Activated naive CD8-positive, alpha-beta T cell treated with anti-CD3 and anti-CD28 coated beads, Interleukin-2, amount 10 ng/mL, durations not matched to agents 7 days and 5 days (primary cell): ENCODE results near the gene SRPK2. TPM values are rescaled to one million over a fixed set of nuclear protein-coding genes. Genes with fewer than 3 reads are reported as not detected.

ENCODE experiments used
- ATAC-seq: fragments of 150-1000 bp; cut with Tn5 transposase; one replicate; pipeline ENCODE4 v1.10.0; 2021; ENCODE audit warnings: low read depth, moderate library complexity
- POLR2A ChIA-PET: fragments of 350-600 bp; sonication (Branson Sonifier 250); formaldehyde crosslinking; loops from one replicate; lab custom pipeline; 2021; ENCODE audit warnings: antibody characterized with exemption; lab: Charles Lee
- DNase-seq: peaks from one replicate; pipeline ENCODE4 v3.0.0; 2021
- H3K27ac Mint-ChIP-seq: one replicate; pipeline ENCODE4 v1.8.0; 2022; ENCODE audit warnings: mild to moderate bottlenecking, mixed read lengths
- H3K27me3 Mint-ChIP-seq: one replicate; pipeline ENCODE4 v1.8.0; 2022; ENCODE audit warnings: mild to moderate bottlenecking, moderate library complexity, mixed read lengths
- H3K36me3 Mint-ChIP-seq: one replicate; pipeline ENCODE4 v1.8.0; 2021; ENCODE audit warnings: mild to moderate bottlenecking, mixed read lengths
- H3K4me1 Mint-ChIP-seq: one replicate; pipeline ENCODE4 v1.8.0; 2021; ENCODE audit warnings: mixed read lengths
- H3K4me3 Mint-ChIP-seq: one replicate; pipeline ENCODE4 v1.8.0; 2022; ENCODE audit warnings: mild to moderate bottlenecking, moderate library complexity, mixed read lengths
- H3K9me3 Mint-ChIP-seq: one replicate; pipeline ENCODE4 v1.8.0; 2021; ENCODE audit warnings: mixed read lengths
- total RNA-seq, 2 experiments: library from RNA; stranded (reverse); gene quantifications; one replicate each; pipeline ENCODE4 v1.2.3, GENCODE V29; 2021

The SRPK2 gene
- total RNA-seq, 2 experiments from 2014 or later, result 38.5 to 41.0 TPM

DNA sequence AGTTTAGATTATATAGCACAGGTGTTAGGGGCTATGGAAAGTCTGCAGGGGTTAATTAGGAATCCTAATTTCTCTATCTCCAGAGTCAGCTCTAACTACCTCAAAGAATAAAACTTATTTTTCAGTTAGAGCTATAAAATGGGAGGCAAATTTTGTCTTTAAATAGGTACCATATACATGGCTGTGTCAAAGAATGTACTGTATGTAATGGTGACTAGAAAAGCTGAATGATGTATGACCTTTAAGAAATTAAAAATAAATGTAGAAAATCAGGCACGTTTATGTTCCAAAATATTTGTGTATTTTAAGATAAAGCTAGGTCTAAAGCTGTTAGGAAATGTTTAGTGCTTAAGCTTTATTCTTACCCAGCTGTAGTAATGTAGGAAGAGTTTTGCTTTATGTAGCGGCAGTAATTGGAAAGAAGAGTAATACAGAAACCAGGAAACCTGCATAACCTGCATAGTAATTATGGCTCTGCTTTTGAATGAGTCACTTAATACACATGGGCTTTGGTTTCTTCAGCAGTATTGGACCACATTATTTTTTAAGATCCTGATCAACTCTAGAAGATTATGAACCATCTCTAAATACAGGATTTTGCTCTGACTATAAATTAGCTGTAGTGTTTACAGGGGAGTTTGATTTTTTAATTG is 289.7 kb downstream of the SRPK2 start:
- POLR2A ChIA-PET, result interaction anchor here (2.5 kb wide), 1 partner anchor 85 kb away, joined by 9 read pairs; the partner anchor contains the start of gene KMT2E
- DNase-seq, result no peak
- Mint-ChIP-seq H3K27me3 (no peaks in the 10 kb centered on the region), H3K4me1 (peaks cover 29% of the 10 kb centered on the region), H3K9me3 (no peaks in the 10 kb centered on the region), H3K27ac (peak overlapping the region; percentile 37), H3K4me3 (no peak overlapping the region), H3K36me3 (peaks cover 35% of the 10 kb centered on the region)
- ATAC-seq, result peak; percentile 76

DNA sequence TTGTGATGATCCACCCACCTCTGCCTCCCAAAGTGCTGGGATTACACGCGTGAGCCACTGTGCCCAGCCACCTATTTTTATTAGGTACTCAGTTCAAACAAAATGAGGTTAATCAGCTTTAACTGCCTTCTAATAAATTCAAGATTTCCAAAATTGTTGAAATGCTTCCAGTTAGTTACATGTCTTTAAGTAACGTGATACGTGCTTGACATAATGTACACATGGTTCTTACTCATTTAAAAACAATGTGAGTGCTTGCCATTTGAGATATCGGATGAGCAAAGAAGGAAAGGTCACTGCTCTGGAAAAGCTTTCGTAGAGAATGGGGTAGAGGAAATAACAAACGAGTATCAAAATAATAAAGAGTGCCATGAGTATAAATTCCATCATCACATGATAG is 291.1 kb downstream of the SRPK2 start:
- Mint-ChIP-seq H3K9me3 (no peaks in the 10 kb centered on the region), H3K27me3 (no peaks in the 10 kb centered on the region), H3K4me1 (peaks cover 23% of the 10 kb centered on the region), H3K27ac (no peak overlapping the region), H3K36me3 (peaks cover 34% of the 10 kb centered on the region), H3K4me3 (no peak overlapping the region)
- POLR2A ChIA-PET, result no interaction called here
- DNase-seq (no peak), ATAC-seq (no peak)

DNA sequence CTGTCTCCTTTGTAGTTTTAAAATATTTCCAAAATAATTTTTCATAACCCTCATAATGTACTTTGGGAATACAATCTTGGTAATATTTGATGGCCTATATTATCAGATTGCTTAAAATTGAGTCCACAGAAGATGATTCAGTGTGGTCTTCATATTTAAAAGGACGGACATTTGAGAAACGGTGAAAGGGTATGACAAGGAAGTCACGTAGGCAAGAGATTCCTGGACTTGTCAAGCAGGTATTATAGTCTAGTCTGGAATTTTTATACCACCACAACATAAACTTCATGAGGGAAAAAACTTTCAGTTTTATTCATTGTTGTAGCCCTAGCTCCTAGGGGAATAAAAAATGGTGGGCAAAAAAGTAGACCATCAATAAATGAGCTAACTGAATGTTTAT is 292.4 kb downstream of the SRPK2 start:
- Mint-ChIP-seq H3K9me3 (no peaks in the 10 kb centered on the region), H3K27ac (no peak overlapping the region), H3K27me3 (no peaks in the 10 kb centered on the region), H3K4me1 (peaks cover 23% of the 10 kb centered on the region), H3K4me3 (no peak overlapping the region), H3K36me3 (peaks cover 38% of the 10 kb centered on the region)
- POLR2A ChIA-PET, result no interaction called here
- ATAC-seq (no peak), DNase-seq (no peak)

DNA sequence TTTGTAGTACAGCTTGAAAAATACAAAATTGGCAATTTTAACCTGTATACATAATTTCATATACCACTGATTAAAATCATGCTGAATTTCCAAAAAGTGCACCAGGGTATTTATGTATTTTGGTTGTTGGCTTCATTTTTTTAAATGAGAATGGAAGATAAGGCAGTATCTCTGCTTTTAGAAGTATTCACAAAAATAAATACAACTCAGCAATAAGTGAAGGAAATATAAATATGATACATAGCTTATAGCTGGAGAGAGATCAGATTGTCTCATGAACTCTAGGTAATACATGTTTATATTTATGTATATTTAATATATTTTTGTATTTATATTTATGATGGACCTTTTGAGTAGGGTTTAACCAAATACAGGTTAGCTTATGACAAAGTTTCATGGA is 293.8 kb downstream of the SRPK2 start:
- Mint-ChIP-seq H3K36me3 (peaks cover 38% of the 10 kb centered on the region), H3K27me3 (no peaks in the 10 kb centered on the region), H3K27ac (no peak overlapping the region), H3K4me1 (peaks cover 15% of the 10 kb centered on the region), H3K4me3 (no peak overlapping the region), H3K9me3 (no peaks in the 10 kb centered on the region)
- DNase-seq, result no peak
- no peak for ATAC-seq
- POLR2A ChIA-PET, result no interaction called here

DNA sequence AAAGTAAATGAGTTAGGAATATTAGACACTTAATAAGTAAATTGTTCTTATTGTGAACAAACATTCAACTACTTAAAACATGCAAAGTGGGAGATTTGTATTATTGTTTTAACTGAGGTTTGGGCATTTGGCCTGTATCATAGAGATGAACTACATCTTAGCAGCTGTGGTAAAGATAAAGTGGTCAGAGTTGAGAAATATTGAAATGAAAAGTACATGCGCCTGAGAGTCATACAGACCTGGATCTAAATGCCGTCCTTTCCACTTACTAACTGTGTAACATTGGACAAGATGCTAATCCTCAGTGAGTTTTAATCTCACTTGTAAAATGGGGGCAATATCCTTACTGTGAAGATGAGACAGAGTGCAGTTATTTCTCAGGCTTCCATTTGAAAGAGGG is 300.3 kb downstream of the SRPK2 start:
- no peaks in the 10 kb centered on the region for H3K9me3 Mint-ChIP-seq
- POLR2A ChIA-PET, result no interaction called here
- H3K4me3 Mint-ChIP-seq, result no peak overlapping the region
- H3K27ac Mint-ChIP-seq, result no peak overlapping the region
- H3K27me3 Mint-ChIP-seq, result no peaks in the 10 kb centered on the region
- DNase-seq, result no peak
- peaks cover 6% of the 10 kb centered on the region for H3K4me1 Mint-ChIP-seq
- no peak for ATAC-seq
- peaks cover 33% of the 10 kb centered on the region for H3K36me3 Mint-ChIP-seq

GRCh38 chr7:105087981-105088380 is 300.7 kb downstream of the SRPK2 start:
- DNase-seq, result no peak
- no peaks in the 10 kb centered on the region for H3K9me3 Mint-ChIP-seq
- no peaks in the 10 kb centered on the region for H3K27me3 Mint-ChIP-seq
- H3K4me3 Mint-ChIP-seq, result no peak overlapping the region
- no peak overlapping the region for H3K27ac Mint-ChIP-seq
- H3K36me3 Mint-ChIP-seq, result peaks cover 35% of the 10 kb centered on the region
- POLR2A ChIA-PET, result no interaction called here
- ATAC-seq, result no peak
- peaks cover 7% of the 10 kb centered on the region for H3K4me1 Mint-ChIP-seq

DNA sequence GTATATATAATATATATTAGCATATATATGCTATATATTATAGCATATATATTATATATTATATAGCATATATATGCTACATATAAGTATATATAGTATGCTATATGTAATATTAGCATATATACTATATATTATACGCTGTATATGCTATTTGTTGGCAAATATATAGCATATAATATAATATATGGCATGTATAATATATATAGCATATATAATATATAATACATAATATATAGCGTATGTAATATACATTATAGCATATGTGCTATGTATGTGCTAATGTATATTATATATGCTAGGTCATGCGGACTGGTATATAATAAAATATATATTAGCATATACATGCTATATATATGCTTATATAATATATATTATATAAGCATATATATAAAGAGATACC is 301.9 kb downstream of the SRPK2 start:
- Mint-ChIP-seq H3K27me3 (no peaks in the 10 kb centered on the region), H3K9me3 (no peaks in the 10 kb centered on the region), H3K27ac (no peak overlapping the region), H3K36me3 (peaks cover 37% of the 10 kb centered on the region), H3K4me1 (peaks cover 11% of the 10 kb centered on the region), H3K4me3 (no peak overlapping the region)
- no peak for ATAC-seq
- POLR2A ChIA-PET, result no interaction called here
- no peak for DNase-seq

GRCh38 chr7:105084581-105084980 is 304.1 kb downstream of the SRPK2 start:
- Mint-ChIP-seq H3K36me3 (peaks cover 40% of the 10 kb centered on the region), H3K27me3 (no peaks in the 10 kb centered on the region), H3K9me3 (no peaks in the 10 kb centered on the region), H3K27ac (no peak overlapping the region), H3K4me3 (no peak overlapping the region), H3K4me1 (peaks cover 11% of the 10 kb centered on the region)
- POLR2A ChIA-PET, result no interaction called here
- DNase-seq (no peak), ATAC-seq (no peak)

GRCh38 chr7:105079348-105079747 is 309.4 kb downstream of the SRPK2 start:
- DNase-seq (no peak), ATAC-seq (no peak)
- POLR2A ChIA-PET, result interaction anchor here (0.7 to 1.2 kb wide), 3 partner anchors 66 to 419 kb away, joined by 3 to 6 read pairs (median 3); partner anchors contain the start of gene KMT2E

GRCh38 chr7:105073143-105073542 is 315.6 kb downstream of the SRPK2 start:
- H3K9me3 Mint-ChIP-seq, result no peaks in the 10 kb centered on the region
- no peak overlapping the region for H3K4me3 Mint-ChIP-seq
- DNase-seq, result no peak
- no peaks in the 10 kb centered on the region for H3K27me3 Mint-ChIP-seq
- no peak overlapping the region for H3K27ac Mint-ChIP-seq
- peaks cover 4% of the 10 kb centered on the region for H3K4me1 Mint-ChIP-seq
- peaks cover 43% of the 10 kb centered on the region for H3K36me3 Mint-ChIP-seq
- POLR2A ChIA-PET, result interaction anchor here (1.4 kb wide), 1 partner anchor 89 kb away, joined by 4 read pairs; no protein-coding TSS in a partner anchor
- no peak for ATAC-seq

More at GRCh38 chr7:105079348-105079747, 309.4 kb downstream of the SRPK2 start:
- H3K4me3 Mint-ChIP-seq, result no peak overlapping the region
- H3K27ac Mint-ChIP-seq, result no peak overlapping the region
- H3K4me1 Mint-ChIP-seq, result peaks cover 6% of the 10 kb centered on the region
- no peaks in the 10 kb centered on the region for H3K9me3 Mint-ChIP-seq
- no peaks in the 10 kb centered on the region for H3K27me3 Mint-ChIP-seq
- H3K36me3 Mint-ChIP-seq, result peaks cover 44% of the 10 kb centered on the region

- H3K9me3 Mint-ChIP-seq, result no peaks in the 10 kb centered on the region
- H3K4me1 Mint-ChIP-seq, result peaks cover 7% of the 10 kb centered on the region
- DNase-seq (no peak), ATAC-seq (no peak)
- no peaks in the 10 kb centered on the region for H3K27me3 Mint-ChIP-seq
- no peak overlapping the region for H3K4me3 Mint-ChIP-seq
- POLR2A ChIA-PET, result no interaction called here
- no peak overlapping the region for H3K27ac Mint-ChIP-seq
- H3K36me3 Mint-ChIP-seq, result peaks cover 28% of the 10 kb centered on the region
Measured at GRCh38 chr7:105068886-105069285, 319.8 kb downstream of the SRPK2 start.

- H3K36me3 Mint-ChIP-seq, result peaks cover 29% of the 10 kb centered on the region
- no peaks in the 10 kb centered on the region for H3K9me3 Mint-ChIP-seq
- H3K4me1 Mint-ChIP-seq, result peaks cover 15% of the 10 kb centered on the region
- no peak overlapping the region for H3K4me3 Mint-ChIP-seq
- ATAC-seq (no peak), DNase-seq (no peak)
- POLR2A ChIA-PET, result interaction anchor here (0.7 kb wide), 1 partner anchor 186 kb away, joined by 6 read pairs; no protein-coding TSS in a partner anchor
- H3K27ac Mint-ChIP-seq, result no peak overlapping the region
- H3K27me3 Mint-ChIP-seq, result no peaks in the 10 kb centered on the region
Measured at GRCh38 chr7:105067691-105068090, 321.0 kb downstream of the SRPK2 start.
